PC-9 (cell line): Measurements from ENCODE around the gene SMIM22.

Source experiments
- CTCF ChIP-seq: fragments of 200-600 bp; sonication (generic); conservative IDR thresholded peaks from 2 replicates; pipeline ENCODE4 v1.6.1; 2017; ENCODE audit warnings: mixed run types, antibody characterized with exemption, mild to moderate bottlenecking, moderate library complexity
- EZH2 ChIP-seq: fragments of 200-600 bp; sonication (generic); IDR thresholded peaks from 2 replicates; pipeline ENCODE4 v1.8.0; 2017; ENCODE audit warnings: antibody characterized with exemption, low read depth

GRCh38 chr16:4787627-4788482, 7.3 kb upstream of the SMIM22 start, which contains the start of gene SEPTIN12:
- TF ChIP-seq CTCF (no peak), EZH2 (no peak)
